Activated effector memory CD4-positive, alpha-beta T cell treated with Interleukin-2 at 50 U/mL for 16 hours (primary cell): ENCODE results near the gene GAGE10.
"Not testable (repeated sequence)": the region's sequence is repeated elsewhere in the genome, so short reads cannot be mapped to it uniquely, and the experiment has no call there.

Experiments used
- DNase-seq: peaks from one replicate; pipeline ENCODE4 v3.0.0-alpha.2; 2020

GAGE10 gene

DNA sequence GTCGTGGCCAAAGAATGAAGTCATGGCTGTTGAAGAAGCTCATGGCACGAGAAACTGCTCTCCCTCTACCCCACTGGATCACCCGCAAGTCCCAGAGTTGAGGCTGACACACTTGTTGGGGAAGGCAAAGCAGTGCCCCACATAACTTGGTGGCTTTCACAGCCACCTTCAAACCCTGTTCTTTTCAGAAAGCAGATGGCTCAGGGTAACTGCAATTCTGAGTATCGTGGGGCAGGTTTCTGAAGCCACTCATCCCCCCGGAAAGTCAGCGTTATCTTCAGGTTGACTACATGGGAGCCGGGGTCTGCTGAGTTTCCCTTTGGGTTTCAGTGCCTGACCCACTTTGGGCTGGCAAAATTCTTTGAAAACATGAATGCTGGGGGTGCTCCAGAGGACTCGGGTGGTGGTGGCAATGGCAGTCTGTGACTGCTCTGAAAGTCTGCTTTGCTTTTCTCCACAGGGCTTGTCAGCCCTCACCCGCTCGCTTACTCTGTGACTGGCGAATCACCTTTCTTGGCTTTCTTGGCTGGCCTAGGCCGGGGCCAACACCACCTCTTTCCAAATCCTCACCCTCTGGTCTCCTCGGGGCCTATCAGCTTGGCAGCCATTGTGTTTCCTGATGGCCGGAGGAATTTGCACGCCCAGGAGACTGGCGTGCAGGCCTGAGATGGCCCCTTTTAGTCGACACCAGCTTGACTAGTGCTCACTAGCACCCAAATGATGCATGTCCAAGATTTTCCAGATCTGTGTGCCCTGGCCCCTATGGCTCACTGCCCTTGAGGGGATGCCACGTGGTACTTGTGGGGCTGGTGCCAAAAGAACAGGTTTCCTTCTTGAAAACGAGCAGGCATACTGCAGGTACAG lies 26.5 kb upstream of the GAGE10 start:
- no peak for DNase-seq

DNA sequence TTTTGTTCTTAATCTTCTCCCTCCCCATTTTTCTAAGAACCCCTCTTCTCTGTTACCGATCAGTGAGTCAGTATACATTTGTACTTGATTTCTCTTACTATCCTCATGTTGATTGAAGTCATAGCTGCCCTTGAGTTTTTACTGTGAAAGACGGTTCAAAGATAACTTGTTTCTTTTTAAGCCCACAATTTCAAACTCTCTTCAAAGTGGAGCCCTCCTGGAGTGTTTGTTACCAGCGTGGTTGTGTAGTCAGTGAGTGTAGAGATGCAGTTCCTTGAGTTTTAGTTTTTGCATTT lies 26.0 kb upstream of the GAGE10 start:
- no peak for DNase-seq

DNA sequence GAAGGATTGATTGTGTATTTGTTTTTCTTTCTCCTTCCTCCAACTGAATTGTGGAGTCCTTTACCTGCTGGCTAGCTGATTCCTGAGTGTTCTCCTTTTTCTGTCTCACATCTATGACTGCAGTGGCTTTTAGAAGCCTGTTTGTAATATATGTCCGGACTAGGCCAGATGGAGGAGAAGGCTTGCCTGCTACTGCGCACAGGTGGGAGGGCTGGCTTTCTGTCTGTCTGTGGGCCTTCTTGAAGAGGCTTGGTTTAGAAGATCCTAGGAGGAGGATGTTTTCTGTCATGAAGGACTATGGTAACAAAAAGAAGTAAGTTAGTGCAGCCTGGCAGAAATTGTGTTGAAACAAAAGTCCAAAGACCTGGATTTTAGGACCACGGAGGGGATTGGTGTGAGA lies 25.4 kb upstream of the GAGE10 start:
- DNase-seq = no peak

DNA sequence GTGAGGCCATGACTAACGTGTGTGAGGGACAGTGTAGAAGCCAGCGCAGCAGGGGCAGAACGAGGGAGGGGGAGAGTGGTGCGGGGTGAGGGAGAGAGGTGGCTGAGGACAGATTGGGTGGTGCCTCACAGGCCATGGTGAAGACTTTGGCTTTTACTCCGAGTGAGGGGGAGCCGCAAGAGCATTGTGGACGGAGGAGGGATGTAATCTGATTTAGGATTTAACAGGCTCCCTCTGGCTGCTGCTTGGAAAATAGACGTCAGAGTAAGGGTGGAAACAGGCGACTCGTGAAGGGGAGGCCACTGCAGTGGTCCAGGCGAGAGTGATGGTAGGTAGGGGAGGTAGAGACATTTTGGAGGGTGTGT lies 20.8 kb upstream of the GAGE10 start:
- no peak for DNase-seq

DNA sequence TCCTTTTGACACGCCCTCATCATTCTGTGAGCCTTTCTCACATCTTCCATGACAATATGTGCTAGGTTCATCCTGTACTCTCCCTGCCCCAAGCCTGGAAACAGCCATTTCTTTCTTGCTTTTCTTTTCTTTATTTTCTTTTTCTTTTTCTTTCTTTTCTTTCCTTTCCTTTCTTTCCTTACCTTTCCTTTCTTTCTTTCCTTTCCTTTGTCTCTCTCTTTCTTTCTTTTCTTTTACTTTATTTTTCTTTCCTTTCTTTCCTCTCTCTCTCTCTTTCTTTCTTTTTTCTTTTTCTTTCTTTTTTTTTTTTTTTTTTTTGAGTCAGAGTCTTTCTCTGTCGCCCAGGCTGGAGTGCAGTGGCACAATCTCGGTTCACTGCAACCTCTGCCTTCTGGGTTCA lies 19.2 kb upstream of the GAGE10 start:
- DNase-seq = no peak

DNA sequence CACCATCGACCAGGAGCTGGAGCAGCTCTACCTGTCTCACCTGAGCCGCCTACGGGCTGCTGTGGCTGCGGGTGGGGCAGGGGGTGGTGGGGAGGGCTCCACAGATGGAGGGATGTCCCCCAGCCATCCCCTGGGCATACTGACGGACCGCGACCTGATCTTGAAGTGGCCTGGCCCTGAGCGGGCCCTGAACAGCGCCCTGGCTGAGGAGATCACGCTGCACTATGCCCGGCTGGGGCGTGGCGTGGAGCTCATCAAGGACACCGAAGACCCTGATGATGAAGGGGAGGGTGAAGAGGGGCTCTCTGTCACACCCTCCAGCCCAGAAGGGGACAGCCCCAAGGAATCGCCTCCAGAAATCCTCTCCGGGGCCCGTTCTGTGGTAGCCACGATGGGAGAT lies 17.3 kb upstream of the GAGE10 start:
- no peak for DNase-seq

DNA sequence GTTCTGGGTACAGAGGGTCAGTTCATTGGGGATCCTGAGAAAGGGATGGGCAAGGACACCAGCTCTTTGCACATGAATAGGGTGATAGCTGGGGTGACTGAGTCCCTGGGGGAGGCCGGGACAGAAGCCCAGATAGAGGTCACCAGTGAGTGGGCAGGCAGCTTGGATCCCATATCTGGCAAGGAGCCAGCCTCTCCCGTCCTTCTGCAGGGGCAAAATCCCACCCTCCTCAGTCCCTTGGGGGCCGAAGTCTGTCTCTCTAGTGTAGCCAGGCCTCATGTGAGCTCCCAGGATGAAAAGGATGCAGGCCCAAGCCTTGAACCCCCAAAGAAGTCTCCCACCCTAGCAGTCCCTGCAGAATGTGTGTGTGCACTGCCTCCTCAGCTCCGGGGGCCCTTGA lies 16.9 kb upstream of the GAGE10 start:
- no peak for DNase-seq

DNA sequence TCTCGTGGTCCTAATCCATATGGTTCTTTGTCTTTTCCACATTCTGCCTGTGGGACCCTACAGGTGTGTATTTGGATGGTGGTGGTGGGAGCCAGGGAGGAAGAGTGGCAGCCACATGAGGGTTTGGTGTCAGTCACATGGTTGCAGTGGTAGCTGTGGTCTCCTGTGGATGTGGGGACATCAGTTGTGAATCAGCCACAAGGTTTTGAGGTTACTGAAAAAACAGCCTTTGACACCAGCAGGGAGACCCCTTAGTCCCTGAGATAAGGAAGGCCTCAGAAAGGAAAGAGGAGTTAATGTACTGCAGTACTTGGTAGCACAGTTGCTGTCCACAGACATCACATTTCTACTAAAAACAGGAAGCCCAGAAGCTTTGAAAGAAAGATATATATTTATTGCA lies 15.8 kb upstream of the GAGE10 start:
- no peak for DNase-seq

DNA sequence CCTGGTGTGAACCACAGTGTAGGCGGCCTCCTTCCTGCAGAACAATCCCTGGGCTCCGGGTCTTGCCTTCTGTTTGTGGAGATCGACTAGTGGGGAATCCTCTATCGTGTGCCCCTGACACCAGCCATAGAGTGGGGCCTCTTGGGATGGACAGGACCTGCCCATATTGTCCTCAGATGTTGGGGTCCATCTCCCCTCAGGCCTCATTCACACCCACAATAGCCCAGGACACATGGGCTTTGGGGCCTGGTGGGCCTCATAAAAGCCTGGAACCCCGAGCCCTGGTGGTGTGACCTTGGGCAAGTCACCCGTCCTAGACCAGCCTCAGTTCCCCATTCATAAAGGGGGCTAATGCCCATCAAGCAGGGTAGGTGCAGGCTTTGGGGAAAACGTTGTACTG lies 13.2 kb upstream of the GAGE10 start:
- no peak for DNase-seq

DNA sequence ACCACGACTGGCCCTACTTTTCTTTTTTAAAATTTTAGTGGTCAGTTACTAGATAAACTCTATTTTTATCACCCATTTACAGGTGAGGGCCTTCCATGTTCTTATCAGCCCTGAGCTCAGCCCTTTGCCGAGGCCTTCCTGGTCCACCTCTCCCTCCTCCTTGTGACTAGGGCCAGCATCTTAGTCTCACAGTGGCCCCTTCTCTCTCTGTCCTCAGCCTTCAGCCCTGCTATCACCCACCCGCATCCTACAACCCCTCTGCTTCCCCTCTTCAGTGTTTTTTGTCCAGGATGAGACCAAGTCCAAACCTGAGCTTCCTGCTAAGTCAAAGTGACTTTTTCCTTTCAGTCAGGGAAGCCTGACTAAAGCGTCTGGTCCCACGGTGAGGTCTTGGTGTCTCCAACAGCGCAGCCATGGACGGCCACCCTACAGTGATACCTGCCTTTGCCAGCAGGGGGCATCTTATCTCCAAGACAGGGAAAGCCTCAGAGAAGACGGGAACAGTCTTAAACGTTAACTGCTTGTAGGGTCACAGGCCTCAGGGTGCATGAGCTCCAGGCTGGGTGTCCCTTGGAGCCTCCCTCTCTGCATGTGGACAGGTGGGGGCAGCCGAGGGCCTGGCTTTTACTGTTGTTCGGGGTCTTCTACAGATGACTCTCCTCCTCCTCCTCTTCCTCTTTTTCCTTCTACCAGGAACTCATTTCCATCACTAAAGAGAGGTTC lies 11.7 kb upstream of the GAGE10 start:
- peak; percentile 49 for DNase-seq

DNA sequence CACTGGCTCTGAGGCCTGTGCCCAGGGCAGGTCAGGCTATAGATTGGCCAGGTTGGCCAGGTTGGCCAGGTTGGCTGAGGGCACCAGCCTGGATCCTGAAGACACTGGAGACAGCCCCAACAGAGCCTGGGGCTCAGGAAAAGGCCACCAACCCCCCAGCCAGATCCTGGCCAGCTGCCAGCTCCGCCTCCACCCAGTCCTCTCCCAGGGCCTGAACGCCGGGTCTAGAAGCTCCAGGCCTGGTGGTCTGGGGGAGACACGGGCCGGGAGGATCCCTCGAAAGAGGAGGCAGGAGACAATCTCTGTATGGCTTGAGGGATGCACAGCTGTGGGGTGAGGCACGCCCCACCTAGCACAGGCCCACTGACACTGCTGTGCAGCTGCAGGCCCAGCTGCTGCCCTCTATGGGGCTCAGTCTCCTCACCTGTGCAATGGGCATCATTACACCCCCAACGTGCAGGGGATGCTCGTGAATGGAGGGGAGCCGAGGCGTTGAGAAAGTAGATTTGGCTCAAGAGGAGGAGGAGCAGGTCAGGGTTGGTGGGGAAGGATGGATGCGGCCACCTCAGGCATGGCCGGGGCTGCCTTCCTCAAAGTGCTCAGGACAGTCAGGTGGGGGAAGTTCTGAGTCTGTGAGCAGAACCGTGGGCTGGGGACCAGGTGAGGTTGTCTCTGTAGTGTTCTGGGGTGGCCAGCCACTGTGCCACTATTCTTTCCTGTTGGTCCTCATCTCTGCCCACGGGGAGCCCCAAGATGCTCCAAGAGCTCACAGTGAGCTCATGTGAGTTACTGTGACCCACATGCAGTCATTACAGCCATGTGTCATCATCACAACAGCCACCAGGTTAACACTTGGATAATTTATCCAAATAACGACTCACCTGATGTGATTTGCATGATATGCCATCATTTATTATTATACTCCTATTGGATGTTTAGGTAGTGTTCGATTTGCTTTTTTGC lies 10.8 kb upstream of the GAGE10 start:
- no peak for DNase-seq

DNA sequence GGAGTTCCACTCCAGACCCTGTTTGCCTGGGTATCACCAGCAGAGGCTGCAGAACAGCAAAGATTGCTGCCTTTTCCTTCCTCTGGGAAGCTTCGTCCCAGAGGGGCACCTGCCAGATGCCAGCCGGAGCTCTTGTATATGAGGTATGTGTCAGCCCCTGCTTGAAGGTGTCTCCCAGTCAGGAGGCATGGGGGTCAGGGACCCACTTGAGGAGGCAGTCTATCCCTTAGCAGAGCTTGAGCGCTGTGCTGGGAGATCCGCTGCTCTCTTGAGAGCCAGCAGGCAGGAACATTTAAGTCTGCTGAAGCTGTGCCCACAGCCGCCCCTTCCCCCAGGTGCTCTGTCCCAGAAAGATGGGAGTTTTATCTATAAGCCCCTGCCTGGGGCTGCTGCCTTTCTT lies 4.2 kb upstream of the GAGE10 start:
- DNase-seq = not testable (repeated sequence)

DNA sequence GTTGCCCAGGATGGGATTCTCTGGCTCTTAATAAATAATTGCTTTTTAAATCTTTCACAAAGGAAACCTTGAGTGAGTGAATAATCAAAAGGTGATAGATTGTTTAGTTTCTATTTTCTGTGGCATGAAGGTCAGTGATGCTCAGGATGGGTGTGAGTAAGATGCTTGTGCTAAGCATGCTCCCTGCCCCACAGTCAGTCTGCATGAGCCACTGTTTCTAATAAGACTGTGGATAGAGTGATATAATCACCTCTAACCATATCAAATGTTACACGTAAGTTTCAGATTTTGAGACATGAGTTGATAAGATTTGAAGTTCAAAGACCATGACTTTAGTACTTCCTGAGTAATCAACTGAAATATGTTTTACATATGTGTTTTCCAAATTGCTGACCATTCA lies 2.7 kb upstream of the GAGE10 start:
- no peak for DNase-seq

DNA sequence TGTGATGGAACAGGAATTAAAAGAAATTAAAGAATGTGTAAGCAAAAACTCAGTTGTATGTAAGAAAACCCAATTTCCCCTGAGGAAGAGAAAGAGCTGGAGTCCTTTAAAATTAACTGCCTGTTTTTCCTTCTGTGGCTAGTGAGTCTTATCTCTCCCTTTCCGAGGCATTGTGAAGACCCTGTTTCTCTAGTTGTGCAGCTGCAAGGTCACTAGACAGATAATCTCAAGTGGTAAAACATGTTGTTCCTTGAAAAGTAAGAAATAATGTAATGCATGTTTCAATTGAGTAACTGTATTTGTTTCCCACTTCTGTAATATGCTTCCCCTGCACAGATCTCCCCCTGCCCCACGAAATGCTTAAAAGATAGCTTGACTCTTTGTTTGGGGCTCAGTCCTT lies 4.3 kb downstream of the GAGE10 start:
- not testable (repeated sequence) for DNase-seq

DNA sequence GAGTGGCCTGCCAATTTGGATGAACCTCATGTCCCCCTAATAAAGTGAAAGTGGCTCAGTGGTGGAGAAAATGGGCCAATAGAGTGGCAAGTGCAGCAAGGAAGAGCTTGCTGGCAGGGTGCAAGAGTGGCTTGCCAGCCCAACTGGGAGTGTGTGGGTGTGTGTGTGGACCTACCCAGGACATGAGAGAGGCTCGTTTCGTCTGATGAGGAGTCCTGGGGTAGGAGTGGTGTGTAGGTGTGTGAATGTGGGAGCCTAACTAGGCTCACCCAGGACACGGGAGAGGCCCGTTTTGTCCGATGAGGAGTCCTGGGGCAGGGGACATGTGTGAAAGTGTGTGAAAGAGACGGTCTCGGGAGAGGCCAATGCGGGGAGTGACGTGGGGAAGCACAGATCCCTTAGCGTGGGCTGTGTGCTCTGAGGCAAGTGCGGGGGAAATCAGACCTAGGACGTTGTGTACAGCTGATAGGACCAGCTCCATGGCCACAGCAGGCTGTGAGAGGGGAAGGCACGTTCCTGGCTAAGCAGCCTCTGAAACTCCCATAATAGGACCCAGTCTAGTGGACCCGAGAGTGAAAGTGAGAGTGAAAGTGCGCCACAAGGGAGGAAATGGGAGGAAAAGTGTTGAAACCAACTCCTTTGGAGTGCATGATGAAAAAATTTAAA lies 5.3 kb downstream of the GAGE10 start:
- DNase-seq = peak; percentile 7

DNA sequence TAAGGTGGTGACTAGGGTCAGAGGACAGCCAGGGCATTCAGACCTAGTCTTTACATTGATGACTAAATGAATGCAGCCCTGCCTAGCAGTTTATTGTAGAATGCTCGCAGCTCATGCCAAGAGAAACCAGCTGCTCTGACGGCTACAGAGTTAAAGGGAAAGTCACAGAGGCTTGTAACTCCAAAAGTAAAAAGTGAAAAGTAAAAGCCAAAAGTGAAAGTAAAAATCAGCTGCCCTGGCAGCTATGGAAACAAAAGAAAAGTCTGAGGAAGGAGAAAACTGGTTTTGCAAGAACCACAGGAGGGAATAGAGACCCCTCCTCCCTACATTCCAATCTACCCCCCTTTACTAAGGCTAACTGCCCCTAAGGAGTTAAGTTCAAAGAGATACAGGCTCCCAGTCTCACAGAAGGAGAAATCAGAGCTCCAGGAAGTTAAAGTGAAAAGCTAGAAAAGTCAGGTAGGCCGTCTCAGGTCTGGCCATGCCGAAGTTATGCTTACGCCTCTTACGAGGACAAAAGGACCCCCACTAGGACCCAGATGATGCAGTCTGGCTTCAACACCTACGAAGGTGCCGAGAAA lies 6.0 kb downstream of the GAGE10 start:
- no peak for DNase-seq

DNA sequence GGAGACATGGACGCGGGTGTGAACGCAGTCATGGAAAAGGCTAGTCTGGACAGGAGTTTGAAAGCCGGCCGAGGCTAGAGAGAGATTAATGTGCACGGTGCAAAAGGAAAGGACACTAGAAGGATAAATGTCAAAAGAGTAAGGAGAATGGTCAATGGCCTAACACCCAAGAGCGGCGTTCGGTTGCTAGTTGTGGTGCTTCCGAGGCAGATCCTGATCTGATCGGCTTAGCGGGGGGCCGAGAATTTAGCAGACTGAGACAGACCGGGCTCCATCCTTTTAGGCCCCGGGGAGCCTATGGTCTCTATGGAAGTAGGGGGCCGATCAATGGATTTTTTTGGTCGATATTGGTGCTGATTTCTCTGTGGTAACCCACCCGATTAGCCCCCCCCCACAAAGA lies 6.9 kb downstream of the GAGE10 start:
- no peak for DNase-seq

DNA sequence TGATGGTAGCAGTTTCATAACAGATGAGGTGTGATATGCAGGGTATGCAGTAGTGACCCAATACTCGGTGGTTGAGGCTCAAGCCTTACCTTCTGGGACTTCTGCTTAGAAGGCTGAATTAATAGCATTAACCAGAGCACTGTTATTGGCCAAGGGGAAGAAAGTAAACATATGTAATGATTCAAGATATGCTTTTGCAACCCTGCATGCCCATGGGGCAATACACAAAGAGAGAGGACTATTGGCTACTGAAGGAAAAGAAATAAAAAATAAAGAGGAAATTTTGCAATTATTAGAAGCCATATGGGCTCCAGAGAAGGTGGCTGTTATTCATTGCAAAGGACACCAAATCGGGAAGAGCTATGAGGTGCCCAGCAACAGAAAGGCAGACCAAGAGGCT lies 8.7 kb downstream of the GAGE10 start:
- no peak for DNase-seq

DNA sequence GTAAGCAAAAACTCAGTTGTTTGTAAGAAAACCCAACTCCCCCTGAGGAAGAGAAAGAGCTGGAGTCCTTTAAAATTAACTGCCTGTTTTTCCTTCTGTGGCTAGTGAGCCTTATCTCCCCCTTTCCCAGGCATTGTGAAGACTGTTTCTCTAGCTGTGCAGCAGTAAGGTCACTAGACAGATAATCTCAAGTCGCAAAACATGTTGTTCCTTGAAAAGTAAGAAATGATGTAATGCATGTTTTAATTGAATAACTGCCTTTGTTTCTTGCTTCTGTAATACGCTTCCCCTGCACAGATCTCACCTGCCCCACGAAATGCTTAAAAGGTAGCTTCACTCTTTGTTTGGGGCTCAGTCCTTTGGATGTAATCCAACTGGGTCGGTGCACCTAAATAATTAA lies 12.6 kb downstream of the GAGE10 start:
- no peak for DNase-seq

DNA sequence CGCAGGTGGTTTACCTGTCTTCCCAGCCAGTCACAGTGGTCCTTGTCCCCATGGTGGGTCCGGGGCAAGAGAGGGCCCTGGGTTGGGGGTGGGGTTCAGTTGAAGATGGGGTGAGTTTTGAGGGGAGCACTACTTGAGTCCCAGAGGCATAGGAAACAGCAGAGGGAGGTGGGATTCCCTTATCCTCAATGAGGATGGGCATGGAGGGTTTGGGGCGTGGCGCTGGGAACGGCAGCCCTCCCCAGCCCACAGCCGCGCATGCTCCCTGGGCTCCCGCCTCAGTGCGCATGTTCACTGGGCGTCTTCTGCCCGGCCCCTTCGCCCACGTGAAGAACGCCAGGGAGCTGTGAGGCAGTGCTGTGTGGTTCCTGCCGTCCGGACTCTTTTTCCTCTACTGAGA lies 18.3 kb downstream of the GAGE10 start, which contains the start of gene GAGE12J:
TSS of gene GAGE12J (plus strand) at position 301 of the 400 bp plus-strand sequence. CDS start 1,157 bp downstream, outside the sequence.
- DNase-seq = not testable (repeated sequence)

DNA sequence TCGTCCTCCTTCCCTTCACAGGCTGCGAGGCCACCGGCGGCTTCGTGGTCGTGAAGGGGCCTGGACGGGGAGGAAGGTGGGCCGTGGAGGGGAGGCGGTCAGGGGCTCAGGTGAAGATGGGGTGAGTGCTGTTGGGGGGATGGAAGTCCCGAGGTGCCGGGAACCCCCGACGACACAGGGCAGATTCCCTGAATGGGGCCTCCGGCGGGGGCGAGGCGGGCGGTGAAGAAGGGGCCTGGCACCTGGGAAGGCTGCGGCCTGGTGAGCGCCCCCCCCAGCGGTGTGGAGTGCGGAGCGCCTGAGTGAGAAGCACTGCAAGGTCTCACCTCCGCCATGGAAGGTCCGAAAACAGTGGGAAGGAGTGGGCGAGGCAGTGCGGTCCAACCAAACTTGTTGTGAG lies 18.8 kb downstream of the GAGE10 start:
- DNase-seq = not testable (repeated sequence)

DNA sequence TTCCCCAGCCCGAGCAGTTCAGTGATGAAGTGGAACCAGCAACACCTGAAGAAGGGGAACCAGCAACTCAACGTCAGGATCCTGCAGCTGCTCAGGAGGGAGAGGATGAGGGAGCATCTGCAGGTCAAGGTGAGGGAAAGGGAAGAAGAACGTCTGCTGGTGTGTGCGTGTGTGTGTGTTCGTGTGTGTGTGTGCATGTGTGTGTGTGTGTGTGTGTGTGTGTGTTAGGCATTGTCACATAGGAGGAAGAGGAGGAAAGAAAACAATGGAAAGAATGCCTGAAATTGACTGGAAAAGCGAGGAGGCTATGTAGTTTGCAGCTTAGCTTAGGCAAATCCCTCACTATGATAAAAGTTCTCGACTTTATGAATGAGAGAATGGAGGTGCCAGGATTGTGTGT lies 20.3 kb downstream of the GAGE10 start:
- DNase-seq = not testable (repeated sequence)
